ENCODE data around the gene POLD3.

Gene POLD3

GRCh38 chr11:74592441-74593362, at the start of gene POLD3:
Gene POLD3 (plus strand): TSS chr11:74592582. CDS start chr11:74592659, 77 bp downstream.
- DNase-seq (ENCODE audit: low spot score): peak; percentile 79

GRCh38 chr11:74543991-74544390, 48.4 kb upstream of the POLD3 start:
- no peak for DNase-seq (ENCODE audit: low spot score)

GRCh38 chr11:74546752-74547151, 45.6 kb upstream of the POLD3 start:
- no peak for DNase-seq (ENCODE audit: low spot score)

- no peak for DNase-seq (ENCODE audit: low spot score)
Observed at GRCh38 chr11:74550991-74551753, 41.2 kb upstream of the POLD3 start.

- DNase-seq (ENCODE audit: low spot score): no peak
Observed at GRCh38 chr11:74551754-74552145, 40.6 kb upstream of the POLD3 start.

- no peak for DNase-seq (ENCODE audit: low spot score)
Observed at GRCh38 chr11:74557526-74557925, 34.9 kb upstream of the POLD3 start.

- DNase-seq (ENCODE audit: low spot score): no peak
Observed at GRCh38 chr11:74559110-74559933, 33.1 kb upstream of the POLD3 start.

GRCh38 chr11:74559934-74560309, 32.5 kb upstream of the POLD3 start:
- DNase-seq (ENCODE audit: low spot score): peak; percentile 19

GRCh38 chr11:74566146-74566960, 26.0 kb upstream of the POLD3 start:
- DNase-seq (ENCODE audit: low spot score): no peak

- no peak for DNase-seq (ENCODE audit: low spot score)
Observed at GRCh38 chr11:74568028-74568427, 24.4 kb upstream of the POLD3 start.

- DNase-seq (ENCODE audit: low spot score): peak; percentile 50
Observed at GRCh38 chr11:74570266-74571061, 21.9 kb upstream of the POLD3 start.

- DNase-seq (ENCODE audit: low spot score): no peak
Observed at GRCh38 chr11:74571062-74571399, 21.4 kb upstream of the POLD3 start.

- no peak for DNase-seq (ENCODE audit: low spot score)
Observed at GRCh38 chr11:74572349-74572748, 20.0 kb upstream of the POLD3 start.

- no peak for DNase-seq (ENCODE audit: low spot score)
Observed at GRCh38 chr11:74574563-74574962, 17.8 kb upstream of the POLD3 start.

GRCh38 chr11:74575999-74576398, 16.4 kb upstream of the POLD3 start:
- DNase-seq (ENCODE audit: low spot score): no peak

- DNase-seq (ENCODE audit: low spot score): no peak
Observed at GRCh38 chr11:74577181-74577580, 15.2 kb upstream of the POLD3 start.

GRCh38 chr11:74577624-74578396, 14.6 kb upstream of the POLD3 start:
- no peak for DNase-seq (ENCODE audit: low spot score)

- DNase-seq (ENCODE audit: low spot score): no peak
Observed at GRCh38 chr11:74579577-74580270, 12.7 kb upstream of the POLD3 start.

- DNase-seq (ENCODE audit: low spot score): no peak
Observed at GRCh38 chr11:74581954-74582547, 10.3 kb upstream of the POLD3 start.
